ENCODE results near the gene SYNE1.

The SYNE1 gene

GRCh38 chr6:152273638-152274037 lies 363.5 kb downstream of the SYNE1 start:
- no peak for DNase-seq (ENCODE audit: low spot score)

GRCh38 chr6:152273002-152273401 lies 364.2 kb downstream of the SYNE1 start:
- no peak for DNase-seq (ENCODE audit: low spot score)

- DNase-seq (ENCODE audit: low spot score): no peak
These were observed 364.7 kb downstream of the SYNE1 start for GRCh38 chr6:152272486-152272885.

GRCh38 chr6:152271776-152272464 lies 365.2 kb downstream of the SYNE1 start:
- DNase-seq (ENCODE audit: low spot score): peak; percentile 26

- no peak for DNase-seq (ENCODE audit: low spot score)
These were observed 366.7 kb downstream of the SYNE1 start for GRCh38 chr6:152270301-152270925.

- no peak for DNase-seq (ENCODE audit: low spot score)
These were observed 368.2 kb downstream of the SYNE1 start for GRCh38 chr6:152268846-152269442.

- peak; percentile 27 for DNase-seq (ENCODE audit: low spot score)
These were observed 369.0 kb downstream of the SYNE1 start for GRCh38 chr6:152267967-152268845.

GRCh38 chr6:152265651-152266050 lies 371.5 kb downstream of the SYNE1 start:
- DNase-seq (ENCODE audit: low spot score): no peak

GRCh38 chr6:152263582-152263981 lies 373.6 kb downstream of the SYNE1 start:
- DNase-seq (ENCODE audit: low spot score): no peak

- peak; percentile 29 for DNase-seq (ENCODE audit: low spot score)
These were observed 376.0 kb downstream of the SYNE1 start for GRCh38 chr6:152261179-152261578.

GRCh38 chr6:152259234-152259633 lies 377.9 kb downstream of the SYNE1 start:
- DNase-seq (ENCODE audit: low spot score): no peak

- no peak for DNase-seq (ENCODE audit: low spot score)
These were observed 379.6 kb downstream of the SYNE1 start for GRCh38 chr6:152257581-152257980.

GRCh38 chr6:152250127-152250526 lies 387.0 kb downstream of the SYNE1 start:
- DNase-seq (ENCODE audit: low spot score): no peak

- peak; percentile 33 for DNase-seq (ENCODE audit: low spot score)
These were observed 388.2 kb downstream of the SYNE1 start for GRCh38 chr6:152248980-152249379.

- DNase-seq (ENCODE audit: low spot score): no peak
These were observed 390.4 kb downstream of the SYNE1 start for GRCh38 chr6:152246554-152247337.

- no peak for DNase-seq (ENCODE audit: low spot score)
These were observed 392.0 kb downstream of the SYNE1 start for GRCh38 chr6:152244998-152245630.

- no peak for DNase-seq (ENCODE audit: low spot score)
These were observed 396.0 kb downstream of the SYNE1 start for GRCh38 chr6:152241013-152241766.

- no peak for DNase-seq (ENCODE audit: low spot score)
These were observed 396.7 kb downstream of the SYNE1 start for GRCh38 chr6:152240436-152240835.

- DNase-seq (ENCODE audit: low spot score): no peak
These were observed 400.6 kb downstream of the SYNE1 start for GRCh38 chr6:152236370-152237097.
